DMS153 treated with DMSO at 0.1 percent for 48 hours (cell line): ENCODE measurements around the gene AMBRA1.

Experiments used
- DNase-seq: peaks from one replicate; lab custom pipeline; 2025; ENCODE audit not compliant: unreplicated experiment; lab: John Stamatoyannopoulos, UW

AMBRA1 gene

DNA sequence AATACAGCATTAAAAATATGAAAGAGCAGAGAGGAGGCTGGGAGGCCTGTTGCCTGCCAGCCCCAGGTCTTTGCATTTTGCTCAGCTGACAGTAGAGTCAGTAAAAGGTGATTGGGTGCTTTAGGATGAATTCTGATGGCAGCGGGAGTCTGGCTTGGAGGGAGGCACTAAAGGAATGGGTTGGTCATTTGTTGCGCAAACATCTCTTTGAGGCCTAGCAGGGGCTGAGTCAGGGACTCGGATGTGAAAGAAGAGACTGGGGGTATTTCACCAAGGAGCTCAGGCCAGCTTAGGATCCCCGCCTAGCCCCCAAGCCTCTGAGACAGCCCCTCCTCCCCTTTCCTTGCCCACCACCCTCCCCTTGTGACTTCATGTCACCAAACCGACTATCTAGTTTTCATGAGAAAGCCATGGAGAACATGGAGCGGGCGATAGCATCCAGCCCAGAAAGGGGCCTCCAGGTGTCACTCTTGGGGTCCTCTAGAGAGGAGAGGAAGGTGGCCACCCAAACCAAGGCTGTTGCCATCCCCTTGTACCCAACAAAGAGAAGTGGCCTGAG lies 236.8 kb downstream of the AMBRA1 start:
- DNase-seq = no peak

DNA sequence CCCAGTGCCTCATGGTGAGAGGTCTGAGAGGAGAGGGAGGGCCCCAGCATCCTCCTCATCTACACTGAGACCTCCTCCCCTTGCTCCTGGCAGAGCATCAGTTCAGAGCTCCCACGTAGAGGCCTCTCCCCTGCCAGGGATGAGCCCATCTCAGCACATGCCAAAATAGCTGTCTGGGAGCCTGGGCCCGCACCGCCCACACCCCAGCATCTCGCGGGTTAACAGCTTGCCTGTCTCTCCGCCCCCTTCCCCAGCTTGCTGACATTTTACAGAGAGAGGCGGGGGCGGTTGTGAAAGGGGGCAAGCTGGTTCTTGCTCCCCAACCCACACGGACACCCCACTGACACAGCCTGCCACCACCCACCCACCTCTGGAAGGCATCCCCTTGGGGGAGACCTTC lies 240.1 kb downstream of the AMBRA1 start:
- DNase-seq = no peak

DNA sequence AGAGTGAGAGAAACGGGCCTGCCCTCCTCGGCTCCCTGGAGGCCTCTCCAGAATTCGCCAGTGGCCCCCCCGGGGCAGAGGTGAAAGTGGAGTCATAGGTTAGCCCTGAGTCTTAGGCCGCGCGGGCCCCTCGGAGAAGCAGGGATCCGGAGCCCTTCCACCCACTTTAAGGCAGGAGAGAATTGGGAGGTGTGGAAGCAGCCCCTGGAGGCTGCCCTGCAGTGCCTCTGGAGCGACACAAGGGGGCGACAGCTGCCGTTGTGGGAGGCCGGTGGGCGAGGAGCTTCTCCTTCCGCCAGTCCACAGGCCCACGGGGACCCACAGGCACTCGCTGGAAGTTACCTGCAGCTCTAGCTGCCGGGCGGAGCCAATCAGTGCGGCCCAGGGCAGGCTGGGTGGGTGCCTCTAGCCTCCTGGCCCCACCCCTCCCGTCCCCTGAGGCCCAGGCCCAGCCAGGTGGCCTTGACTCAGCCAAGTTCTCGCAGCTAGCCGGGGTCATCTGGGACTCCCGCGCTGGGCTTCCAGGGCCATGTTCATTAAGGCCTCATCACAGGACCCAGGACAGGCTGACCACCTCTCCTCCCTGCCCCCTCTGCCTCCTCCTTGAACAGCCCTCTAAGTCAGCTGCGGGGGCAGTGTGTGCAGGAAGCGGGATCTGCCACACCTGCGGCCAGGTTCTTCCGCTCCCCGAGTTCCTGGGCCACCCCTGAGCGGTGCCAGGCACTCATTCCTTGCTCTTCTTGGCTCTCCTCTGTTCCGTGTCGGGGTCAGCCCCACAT lies 241.6 kb downstream of the AMBRA1 start:
- DNase-seq = no peak

DNA sequence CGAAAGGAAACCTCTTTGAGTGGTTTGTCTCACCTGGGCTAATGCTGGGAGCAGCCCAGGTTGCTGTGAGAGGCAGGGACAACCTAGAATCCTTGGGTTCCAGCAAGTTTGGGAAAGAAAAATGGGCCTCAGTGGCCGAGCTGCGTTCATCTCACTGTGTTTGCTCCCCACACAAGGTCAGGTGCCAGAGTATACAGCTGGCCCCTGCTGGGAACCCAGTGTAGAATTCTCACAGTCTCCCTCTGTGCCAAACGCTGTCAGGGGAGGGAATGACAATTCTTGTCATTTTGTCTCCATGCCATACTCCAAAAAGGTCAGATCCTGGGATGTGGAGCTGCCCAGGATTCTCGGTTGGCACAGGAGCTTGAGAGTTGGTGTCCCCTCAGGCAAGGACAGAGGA lies 242.2 kb downstream of the AMBRA1 start:
- DNase-seq = no peak

DNA sequence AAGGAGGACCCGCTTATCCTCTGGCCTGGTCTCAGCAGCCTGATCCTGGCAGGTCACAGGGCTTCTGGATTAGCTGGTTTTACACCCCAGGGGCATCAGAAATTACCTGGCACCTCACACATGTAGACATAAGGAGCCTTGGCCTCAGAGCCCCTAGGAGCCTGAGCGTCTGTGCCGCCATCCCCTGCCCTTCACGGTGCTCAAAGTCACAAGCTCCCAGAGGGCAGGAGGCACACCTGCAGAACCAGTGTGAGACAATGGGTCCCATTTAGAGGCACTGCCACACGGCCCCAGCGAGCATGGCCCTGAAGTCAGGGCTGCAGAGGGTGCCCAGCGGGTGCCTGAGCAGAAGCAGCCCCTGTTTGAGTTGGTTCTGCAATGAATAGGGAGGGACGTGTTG lies 242.7 kb downstream of the AMBRA1 start:
- no peak for DNase-seq

DNA sequence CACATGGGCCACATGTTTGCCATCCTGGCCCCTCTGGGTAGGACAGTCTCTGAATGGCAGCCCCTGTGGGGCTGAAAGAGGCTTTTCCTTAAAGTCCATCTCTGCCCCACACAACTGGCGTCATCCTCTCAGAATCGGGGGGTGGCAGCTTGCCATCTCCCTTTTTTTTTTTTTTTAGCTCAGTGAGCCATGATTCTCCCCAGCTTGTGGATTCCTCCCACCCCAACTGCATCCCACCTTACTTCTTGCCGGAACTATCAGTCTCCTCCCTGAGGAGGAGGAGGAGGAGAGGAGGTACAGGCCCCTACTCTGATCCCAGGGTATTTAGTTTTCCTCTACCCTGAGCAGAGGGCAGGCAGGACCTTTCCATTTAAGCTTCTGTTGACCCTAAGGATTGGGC lies 243.1 kb downstream of the AMBRA1 start:
- DNase-seq = no peak

DNA sequence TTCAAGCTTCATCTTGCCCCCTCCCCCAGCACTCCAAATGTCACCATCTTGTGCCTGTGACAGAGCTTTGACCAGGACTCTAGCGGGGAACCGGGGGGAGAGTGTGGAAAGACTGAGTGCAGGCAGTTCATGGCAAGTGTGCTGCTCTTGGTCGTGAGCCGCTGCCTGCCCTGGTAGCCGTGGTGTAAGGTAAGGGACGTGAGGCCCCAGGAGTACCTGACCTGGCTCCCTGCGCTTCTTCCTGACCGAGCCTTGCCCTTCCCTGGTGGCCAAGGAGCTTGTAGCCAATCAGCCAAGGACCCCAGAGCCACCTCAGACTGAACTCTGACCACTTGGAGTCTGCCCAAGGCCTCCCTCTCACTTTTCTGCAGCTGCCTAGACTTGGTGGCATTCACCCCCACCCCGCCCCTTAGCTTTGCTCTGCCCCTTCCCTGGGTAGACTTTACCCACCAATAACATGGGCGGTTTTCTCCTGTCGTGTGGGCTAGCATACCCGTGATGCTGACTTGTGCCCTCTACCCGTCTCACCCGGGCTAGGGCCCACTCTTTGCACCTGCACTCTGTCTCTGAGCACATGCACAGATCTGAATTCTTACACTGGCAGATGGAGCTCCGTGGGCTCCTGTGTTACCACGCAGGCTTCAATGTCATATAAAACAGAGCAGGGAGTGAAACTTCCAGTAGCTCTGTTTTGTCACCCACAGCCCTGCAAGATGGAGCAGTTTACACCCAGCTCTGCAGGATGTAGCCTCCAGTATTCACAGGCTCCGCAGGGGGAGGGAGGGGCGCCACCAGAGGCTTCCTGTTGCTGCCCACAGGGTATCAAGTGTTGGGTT lies 245.0 kb downstream of the AMBRA1 start:
- no peak for DNase-seq

DNA sequence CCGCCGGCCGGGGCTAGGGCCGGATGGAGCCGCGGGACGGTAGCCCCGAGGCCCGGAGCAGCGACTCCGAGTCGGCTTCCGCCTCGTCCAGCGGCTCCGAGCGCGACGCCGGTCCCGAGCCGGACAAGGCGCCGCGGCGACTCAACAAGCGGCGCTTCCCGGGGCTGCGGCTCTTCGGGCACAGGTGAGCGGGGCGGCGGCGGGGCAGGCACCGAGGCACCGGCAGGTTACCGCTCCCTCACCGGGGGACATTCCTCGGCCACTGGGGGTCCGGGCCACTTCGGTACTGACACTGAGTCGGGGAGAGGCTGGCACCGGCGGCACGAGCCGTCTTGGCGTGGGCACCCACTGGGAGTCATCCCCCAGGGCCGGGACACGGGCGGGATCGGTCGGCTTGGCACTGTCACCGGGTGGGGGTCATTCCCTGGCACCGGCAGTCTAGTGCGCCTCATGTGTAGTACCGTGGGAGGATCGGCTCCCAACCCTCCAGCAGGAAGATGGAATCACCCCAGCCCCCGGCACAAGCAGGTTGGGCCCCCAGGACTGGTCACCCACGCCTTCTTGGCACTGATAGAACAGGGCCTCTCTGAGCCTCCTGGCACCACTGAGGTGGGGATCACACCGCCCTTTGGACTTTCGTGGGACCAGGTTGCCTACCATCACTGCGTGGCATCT lies 246.0 kb downstream of the AMBRA1 start:
- DNase-seq = no peak

DNA sequence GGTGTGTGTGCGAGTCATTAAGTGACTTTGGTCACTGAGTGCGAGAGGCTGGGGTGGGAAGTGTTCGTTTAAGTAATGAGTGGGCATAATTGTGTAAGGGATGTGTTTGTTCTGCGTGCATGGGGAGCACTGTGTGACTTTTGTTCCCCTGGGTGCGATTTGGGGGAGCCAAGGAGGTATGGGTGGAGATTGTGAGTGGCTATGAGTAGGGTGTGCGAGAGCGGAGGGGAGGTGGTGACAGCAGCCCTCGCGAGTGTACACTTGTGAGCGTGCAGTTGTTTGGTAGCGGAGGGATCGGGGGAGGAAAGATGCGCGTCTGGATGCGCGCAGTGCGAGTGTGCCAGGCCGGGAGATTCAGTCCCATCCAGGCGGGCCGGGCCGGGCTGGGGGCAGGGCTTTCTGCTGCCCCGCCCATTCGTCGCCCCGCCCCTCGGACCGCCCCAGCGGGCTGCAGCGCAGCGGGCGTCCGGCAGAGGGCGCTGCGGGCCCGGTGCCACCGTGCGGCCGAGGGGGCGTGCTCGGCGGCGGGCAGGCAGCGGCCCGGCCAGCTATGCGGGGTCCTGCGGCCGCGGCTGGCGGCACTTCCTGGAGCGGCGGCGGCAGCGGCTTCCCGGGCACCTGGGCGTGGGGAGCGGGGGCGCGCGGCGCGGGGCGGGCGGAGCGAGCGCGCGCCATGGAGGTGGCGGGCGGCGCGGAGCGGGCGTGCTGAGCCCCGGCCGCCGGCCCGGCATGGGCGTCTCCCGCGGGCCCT lies 246.8 kb downstream of the AMBRA1 start, which contains the start of gene DGKZ:
DGKZ (plus strand) TSS at position 578 of the 751 bp plus-strand sequence. CDS start 197 bp downstream, outside the sequence.
- peak; percentile 54 for DNase-seq
